A673 (cell line): ENCODE data around the gene RAVER2.

Experiments used
- CTCF ChIP-seq: fragments of 300-800, 200-600 bp; sonication (generic); conservative IDR thresholded peaks from 2 replicates; pipeline ENCODE4 v1.5.1; 2017; ENCODE audit warnings: low read depth, mild to moderate bottlenecking, antibody characterized with exemption, low read length, moderate library complexity, mixed read lengths
- EZH2 ChIP-seq: fragments of 200-600 bp; sonication (generic); IDR thresholded peaks from 2 replicates; pipeline ENCODE4 v1.6.1; 2017; ENCODE audit warnings: borderline replicate concordance, low read depth, mild to moderate bottlenecking, mixed read lengths, antibody characterized with exemption, low read length; ENCODE audit not compliant: poor library complexity, severe bottlenecking

- TF ChIP-seq EZH2 = no peak
- no peak for TF ChIP-seq CTCF
These were observed 65.1 kb downstream of the RAVER2 start for GRCh38 chr1:64810001-64810400.
